IPS-11a (cell line): ENCODE data around the gene USP9X.
"Not testable (repeated sequence)": the region's sequence is repeated elsewhere in the genome, so short reads cannot be mapped to it uniquely, and the experiment has no call there.

Experiments used
- H3K4me3 ChIP-seq: one replicate; pipeline ENCODE4 v1.5.1; 2013; ENCODE audit warnings: low read depth, low read length, control low read depth

The USP9X gene

DNA sequence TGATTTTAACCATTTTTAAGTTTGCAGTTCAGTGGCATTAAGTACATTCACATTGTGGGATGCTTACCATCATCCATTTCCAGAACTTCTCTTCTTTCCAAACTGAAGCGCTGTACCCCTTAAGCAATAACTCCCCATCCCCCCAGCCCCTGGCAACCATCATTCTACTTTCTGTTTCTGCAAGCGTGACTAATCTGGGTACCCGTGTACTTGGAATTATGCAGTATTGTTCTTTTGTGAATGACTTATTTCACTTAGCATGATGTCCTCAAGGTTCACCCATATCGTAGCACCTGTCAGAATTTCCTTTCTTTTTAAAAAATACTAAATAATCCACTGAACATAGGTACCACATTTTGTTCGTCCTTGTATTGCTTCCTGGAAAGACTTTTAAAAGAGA lies 32.9 kb downstream of the USP9X start:
- no peak overlapping the region for H3K4me3 ChIP-seq

DNA sequence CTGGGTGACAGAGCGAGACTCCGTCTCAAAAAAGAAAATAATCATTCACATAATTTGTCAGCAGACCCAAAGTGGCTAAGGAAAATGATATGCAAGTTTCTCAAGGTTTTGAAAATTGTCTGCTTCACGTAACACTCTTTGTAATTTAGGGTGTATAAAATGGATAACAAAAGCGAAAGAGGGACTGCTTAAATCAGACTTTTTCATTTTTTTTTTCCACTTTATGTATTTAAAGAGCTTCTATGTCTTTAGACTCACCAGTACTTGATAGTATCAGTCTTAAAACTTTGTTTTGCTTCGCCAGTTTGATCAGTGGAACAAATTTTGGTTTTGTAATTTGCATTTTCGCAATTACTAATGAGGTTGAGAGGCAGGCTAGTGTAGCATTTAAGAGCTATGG lies 34.6 kb downstream of the USP9X start:
- H3K4me3 ChIP-seq, result no peak overlapping the region

DNA sequence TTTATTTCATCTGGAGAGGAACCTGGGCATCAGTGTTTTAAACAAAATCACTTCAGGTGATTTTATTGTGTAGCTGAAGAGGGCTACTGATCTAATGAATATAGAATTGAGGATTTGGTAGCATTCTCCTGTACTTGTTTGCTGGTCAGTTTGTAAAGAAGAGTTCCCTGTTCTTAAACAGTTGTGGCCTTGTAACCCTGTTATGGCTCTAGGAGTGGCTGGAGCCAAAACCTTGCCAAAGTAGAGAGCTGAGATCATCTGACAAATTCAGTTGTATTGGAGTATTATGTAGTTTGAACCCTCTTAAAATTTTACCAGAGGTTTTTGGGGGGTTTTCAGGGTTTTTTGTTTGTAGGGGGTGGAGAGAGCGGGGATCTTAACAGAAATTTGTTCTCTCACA lies 36.5 kb downstream of the USP9X start:
- no peak overlapping the region for H3K4me3 ChIP-seq

DNA sequence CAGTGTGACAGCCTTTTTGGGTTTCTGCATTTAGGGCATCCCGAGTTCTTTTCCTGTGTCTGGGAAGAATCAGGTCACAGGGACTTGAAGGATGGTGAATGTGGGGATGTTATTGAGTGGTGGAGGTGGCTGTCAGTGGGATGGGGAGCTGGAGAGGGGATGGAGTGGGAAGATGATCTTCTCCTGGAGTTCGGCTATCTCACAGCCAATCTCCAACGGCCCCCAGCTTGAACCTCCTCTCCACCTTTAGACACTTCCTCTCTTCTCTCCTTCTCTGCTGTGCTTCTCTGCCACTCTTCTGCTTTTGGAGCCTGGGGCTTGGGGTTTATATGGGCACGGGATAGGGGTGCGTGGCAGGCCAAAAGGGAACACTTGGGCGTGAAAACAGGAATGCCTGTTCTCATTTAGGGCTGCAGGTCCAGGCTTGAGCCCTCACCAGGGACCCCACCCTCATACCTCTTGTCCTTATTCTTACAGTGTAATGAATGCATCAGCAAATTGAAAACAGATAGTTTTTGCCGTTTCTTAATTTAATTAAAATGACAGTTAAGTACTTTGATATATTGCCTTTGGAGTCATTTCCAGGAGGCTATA lies 37.5 kb downstream of the USP9X start:
- H3K4me3 ChIP-seq, result no peak overlapping the region

DNA sequence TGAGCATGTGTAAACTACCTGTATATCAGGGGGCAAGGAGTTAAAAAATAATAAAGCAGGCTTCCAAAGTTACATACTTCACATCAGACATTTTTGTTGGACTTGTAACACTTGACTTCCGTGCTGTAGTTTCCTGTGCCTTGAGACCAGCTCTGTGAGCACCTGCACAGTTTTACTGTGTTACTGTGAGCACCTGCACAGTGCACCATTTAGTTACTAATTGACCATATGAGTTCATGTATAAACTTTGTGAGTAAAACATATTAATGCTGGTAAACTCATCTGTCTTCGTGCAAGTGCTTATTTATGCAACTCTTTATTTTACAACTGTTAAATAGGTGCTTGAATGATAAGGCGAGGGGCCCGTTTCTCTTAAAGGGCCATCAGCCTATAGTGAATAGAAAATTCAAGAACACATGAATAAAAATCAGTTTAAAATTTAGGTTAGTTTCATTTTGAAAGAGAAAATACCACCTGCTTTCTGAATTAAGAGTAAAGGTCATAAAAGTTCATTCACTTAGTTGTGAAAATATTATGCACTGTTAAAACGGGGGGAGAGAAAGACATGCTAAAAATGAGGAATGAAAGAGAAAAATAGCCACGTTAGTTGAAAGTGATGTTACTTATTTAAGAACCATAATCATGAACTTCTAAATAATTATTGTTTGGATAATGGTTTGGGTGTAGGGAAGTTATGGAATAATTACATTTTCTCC lies 42.4 kb downstream of the USP9X start:
- no peak overlapping the region for H3K4me3 ChIP-seq

DNA sequence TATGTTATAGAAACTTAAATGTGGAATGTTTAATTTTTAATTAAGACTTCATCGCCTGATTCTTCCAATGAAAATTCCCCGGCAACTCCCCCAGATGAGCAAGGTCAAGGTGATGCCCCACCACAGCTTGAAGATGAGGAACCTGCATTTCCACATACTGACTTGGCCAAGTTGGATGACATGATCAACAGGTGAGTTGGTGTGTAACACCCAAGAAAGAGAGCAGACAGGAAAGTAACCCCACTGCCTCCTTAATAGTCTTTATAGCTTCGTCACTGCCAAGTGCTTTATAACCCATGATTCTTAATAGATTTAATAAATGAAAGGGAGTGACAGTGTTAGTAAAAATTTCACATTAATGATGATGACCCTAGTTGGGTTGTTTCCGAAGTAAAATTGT lies 43.7 kb downstream of the USP9X start:
- no peak overlapping the region for H3K4me3 ChIP-seq

DNA sequence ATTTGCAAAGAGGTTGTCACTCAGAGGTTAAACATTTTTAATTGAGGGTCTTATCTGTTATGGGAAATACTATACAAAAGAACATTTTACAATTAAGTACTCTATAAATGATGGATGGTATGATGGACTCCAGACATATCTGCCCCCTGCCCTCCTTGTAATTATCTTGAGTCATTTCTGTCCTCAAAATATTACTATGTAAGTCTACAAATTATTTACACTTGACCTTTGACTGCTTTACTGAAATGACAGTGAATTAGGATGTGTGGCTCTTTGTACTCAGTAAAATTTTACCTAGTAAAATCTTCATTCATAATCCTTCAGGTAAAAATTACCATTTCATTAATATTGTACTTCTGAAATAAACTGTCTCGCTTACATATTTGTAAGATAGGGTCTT lies 46.5 kb downstream of the USP9X start:
- H3K4me3 ChIP-seq, result no peak overlapping the region

DNA sequence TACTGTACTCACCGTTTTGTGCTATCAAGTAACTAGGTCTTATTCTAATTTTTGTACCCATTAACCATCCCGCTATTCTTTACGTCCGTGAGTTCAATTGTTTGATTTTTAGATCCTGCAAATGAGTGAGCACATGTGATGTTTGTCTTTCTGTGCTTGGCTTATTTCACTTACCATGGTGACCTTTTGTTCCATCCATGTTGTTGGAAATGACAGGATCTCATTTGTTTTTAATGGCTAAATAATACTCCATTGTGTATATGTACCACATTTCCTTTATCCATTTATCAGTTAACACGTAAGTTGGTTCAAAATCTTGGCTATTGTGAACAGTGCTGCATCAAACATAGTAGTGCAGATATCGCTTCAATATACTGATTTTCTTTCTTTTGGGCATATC lies 48.3 kb downstream of the USP9X start:
- no peak overlapping the region for H3K4me3 ChIP-seq

DNA sequence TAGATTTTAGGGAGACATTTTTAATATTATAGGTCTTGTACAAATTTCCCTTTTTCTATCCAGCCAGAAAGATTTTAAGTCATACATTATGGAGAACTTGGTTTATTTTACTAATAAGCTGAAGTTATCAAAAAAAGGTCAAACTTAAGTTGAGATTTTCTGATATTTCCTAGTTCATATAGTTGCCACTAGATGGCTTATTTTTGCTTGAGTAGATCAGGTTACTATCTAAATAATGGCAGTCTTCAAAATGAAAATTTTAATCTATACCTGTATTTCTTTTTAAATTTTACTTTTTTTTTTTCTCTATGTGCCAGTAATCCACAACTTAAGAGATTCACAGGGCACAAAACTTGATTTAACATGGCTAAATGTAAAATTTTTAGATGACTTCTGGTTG lies 52.3 kb downstream of the USP9X start:
- no peak overlapping the region for H3K4me3 ChIP-seq

DNA sequence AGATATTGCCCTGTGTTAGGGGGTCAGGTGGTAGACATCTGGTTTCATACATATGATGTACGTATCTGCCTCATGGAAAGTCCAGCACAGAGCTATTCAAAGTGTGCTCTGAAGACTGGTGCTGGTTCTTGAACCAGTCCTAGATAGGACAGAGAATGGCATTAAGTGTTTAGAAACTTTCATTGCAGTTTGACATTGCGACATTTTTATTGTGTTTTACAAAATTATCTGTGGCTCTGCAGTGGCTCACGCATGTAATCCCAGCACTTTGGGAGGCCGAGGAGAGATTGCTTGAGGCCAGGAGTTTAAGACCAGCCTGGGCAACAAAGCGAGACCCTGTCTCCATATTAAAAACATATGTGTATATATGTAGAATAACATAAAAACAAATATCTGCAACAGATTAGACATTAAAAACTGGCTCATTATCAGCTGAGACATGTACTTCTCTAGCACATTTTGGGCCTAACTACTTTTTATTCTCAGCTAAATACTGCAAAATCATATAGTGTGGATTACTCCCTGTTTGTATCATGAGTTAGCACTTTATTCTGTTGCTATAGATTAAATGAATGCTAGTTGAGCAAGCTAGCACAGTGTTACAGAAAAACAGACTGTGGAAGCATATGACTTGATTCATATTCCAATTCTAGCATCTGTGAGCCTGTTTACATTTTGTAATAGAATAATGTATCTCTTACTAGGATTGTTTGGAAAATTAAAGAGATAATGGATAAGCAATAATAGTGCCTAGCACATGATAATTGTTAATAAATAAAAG lies 57.1 kb downstream of the USP9X start:
- H3K4me3 ChIP-seq, result no peak overlapping the region

DNA sequence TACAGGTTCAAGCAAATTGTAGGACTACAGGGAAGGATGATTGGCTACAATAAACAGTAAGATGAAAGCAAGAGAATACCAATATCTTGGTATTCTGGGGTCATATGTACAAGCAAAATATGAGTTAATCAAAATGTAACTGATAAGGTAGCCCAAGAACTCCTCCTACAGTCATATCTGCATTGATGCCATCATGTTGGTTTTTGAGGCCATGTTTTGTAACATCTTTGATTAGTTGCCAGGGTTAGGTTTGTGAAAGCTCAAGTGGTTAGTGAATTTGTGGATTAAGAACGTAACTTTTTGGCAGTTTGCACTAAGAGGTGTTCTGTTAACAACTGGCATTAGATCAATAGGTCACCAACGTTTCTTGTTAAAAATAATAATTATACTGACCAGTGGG lies 59.6 kb downstream of the USP9X start:
- H3K4me3 ChIP-seq, result no peak overlapping the region

DNA sequence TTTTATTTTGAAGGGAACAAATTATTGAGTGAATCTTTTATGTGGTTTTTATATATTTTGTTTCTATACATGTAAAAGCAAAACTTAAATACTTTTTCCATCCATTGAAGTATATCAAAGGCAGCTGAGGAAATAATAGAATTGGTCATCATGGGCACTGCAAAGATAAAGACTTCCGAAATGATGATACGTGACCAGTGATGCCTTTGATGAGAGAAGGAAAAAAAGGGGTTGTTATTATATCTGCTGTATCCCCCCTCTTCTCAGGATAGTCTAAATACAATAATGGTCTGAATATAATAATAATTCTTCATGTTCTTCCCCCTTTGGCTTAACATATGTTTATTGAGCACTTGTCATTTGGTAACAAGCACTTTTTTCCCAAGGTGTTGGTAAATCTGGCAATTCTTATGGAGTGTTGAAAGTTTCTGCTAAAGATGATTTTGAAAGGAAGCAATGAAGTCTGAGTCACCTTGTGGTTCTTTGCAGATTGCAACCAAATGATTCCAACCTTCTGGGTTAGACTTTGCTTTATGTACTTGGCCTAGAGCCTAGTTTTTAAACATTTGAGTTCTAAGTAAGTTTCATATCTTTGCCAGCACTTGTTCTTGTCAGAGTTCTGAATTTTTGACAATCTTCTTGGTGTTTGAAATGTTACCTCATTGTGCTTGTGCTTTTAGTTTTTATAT lies 60.8 kb downstream of the USP9X start:
- H3K4me3 ChIP-seq, result no peak overlapping the region

DNA sequence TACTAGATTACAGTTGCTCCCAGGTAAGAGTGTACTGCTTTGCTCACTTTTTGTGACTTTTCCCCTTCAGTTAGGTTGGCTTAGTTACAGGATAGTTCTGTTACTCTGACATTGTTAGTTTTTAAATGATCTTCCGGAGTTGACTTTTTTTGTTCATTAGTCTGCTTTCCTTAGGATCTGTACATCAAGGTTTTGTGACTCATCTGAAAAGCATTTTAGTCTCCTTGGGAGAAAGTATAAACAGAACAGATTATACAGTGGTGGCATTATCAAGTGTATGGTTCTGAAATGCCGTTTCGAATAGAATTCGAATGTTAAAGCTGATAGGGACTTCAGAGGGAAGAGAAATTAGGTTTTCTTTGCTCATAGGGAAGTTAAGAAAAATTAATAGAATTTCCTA lies 63.3 kb downstream of the USP9X start:
- H3K4me3 ChIP-seq, result no peak overlapping the region

DNA sequence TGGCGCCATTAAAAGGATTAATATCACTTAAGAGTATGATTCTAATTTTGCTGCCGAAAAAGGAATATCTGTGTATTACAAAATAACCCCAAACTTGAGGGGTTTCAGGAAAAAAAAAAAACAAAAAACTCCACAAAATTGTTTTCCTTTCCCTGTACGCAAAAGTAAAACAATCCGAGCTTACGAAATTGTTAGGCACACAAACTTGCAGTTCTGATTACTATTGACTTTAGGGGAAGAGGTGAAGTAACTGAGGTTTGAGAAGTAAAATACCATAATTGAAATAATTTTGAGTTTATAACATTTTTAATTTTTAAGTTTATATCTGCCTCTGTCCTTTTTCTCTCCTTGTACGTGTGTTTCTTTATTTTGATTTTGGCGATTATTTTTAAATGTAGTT lies 64.8 kb downstream of the USP9X start:
- H3K4me3 ChIP-seq, result no peak overlapping the region

DNA sequence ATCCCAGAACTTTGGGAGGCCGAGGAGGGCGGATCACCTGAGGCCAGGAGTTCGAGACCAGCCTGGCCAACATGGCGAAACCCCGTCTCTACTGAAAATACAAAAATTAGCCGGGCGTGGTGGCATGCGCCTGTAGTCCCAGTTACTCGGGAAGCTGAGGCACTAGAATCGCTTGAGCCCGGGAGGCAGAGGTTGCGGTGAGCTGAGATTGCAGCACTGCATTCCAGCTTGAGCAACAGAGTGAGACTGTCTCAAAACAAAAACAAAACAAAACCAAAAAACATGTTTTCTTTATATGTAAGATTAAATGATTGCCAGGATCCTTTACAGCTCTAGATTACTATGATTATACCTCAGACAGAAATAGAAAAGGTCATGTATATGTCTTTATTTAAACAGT lies 66.5 kb downstream of the USP9X start:
- not testable (repeated sequence) for H3K4me3 ChIP-seq

DNA sequence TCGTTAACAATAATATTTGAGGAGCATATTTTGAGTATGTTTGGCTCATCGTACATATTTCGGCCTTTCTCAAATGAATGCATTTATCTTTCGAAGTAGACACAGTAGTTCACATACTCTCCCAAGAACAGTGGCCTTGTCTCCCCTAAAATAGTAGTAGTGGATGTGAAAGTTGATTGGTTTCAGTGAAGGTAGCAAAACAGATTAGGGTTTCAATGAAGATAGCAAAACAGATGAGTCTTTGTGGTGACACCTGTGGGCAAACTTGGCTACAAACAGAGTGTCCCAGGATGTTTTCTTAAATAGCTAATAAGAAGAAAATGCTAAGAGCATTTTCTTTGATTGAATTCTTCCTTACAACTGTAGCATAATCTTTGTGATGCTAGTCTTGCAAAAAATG lies 67.0 kb downstream of the USP9X start:
- no peak overlapping the region for H3K4me3 ChIP-seq

DNA sequence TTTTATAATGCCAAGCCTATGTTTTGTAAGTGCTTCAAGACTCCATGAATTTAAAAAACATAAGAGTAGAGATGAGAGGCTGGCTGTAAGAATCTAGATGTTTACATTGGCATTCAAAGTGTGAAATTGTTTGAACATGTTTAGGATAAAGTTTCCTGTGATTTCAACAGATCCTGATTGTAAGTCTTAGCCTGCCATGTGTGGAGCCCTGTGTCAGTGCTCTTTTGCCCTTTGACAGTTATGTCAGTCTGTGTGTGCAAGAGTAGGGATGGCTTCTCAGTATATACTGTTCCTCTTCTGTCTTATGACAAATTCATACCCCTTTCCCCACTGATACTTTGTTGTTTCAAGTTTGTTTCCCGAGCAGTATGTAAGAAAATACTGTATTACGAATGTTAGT lies 68.2 kb downstream of the USP9X start:
- no peak overlapping the region for H3K4me3 ChIP-seq

DNA sequence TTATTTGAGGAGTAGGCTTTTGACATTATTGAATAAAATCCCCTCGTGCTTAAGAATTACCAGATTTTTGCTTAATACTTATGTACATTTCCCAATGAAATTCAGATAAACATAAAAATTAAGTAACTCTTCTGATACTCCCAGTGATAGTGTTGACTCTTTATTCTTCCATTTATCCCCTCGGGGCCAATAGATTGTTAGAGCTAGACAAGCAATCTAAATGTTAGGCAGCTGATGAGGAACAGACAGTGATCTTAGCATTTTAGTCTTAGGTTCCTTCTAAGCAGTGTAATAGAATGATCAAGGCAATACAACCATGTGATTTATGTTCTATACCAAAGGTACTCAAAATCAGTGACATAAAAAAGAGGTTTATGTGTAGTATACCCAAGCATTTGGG lies 68.7 kb downstream of the USP9X start:
- no peak overlapping the region for H3K4me3 ChIP-seq

DNA sequence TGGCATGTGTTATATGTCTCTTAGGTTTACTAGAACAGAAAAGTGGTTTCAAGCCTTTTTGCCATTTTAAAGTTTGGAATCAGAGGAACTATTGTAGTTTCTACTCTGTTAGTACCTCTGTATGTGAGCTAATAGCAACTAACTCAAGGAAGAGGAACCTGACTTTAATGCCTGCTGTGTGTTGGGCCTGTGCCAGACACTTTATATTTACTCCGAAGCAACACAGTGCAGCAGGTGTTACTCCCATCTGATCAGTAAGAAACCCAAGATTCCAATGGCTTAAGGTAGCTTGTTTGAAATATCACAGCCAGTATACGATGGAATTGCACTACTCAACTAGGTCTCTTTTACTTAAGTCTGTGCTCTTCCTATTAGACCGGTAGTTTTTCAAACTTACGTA lies 79.2 kb downstream of the USP9X start:
- H3K4me3 ChIP-seq, result no peak overlapping the region

DNA sequence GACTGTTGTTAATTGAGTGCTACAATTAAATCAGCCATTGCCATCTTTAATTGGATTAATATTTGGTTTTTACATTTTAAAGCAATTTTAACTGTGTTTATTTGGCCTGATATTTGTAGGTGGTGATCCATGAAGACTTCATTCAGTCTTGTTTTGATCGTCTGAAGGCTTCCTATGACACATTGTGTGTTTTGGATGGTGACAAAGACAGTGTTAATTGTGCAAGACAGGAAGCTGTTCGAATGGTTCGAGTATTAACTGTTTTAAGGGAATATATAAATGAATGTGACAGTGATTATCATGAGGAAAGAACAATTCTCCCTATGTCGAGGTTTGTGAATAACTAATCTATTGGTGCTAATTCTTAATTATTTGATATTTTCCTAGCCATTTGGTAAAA lies 82.6 kb downstream of the USP9X start:
- no peak overlapping the region for H3K4me3 ChIP-seq

DNA sequence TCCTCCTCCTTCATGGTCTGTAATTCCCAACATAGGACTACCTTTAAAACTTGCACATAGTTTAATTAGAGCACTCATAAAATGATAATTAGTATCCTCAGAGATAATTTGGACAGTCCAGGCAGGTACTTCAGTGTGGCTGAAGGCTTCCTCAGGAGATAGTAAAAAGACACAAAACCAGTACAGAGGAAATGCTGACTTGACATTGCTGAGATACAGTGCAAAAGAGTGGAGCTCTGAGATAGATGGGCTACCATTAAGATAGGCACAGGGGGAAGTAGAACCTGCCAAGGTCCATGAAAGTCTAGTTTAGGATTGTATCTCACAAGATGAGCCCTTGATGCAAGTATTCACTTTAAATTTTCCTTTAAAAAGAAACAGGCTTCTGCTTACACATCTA lies 91.0 kb downstream of the USP9X start:
- H3K4me3 ChIP-seq, result no peak overlapping the region

DNA sequence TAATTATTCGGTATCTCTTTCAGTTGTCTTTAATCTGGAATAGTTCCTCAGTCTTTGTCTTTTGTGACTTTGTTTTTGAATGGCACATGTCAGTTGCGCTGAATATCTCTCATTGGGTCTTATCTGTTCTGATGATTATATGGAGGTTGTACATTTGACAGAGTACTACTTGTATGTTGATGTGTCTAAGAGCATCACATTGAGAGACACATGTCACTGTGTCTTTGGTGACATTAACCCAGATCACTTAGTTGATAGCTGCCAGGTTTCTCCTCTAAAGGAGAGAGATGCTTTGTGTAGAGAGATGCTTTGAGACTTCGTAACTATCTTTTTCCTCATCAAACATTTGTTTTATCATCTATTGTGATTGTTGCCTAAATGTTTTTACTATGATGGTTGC lies 92.1 kb downstream of the USP9X start:
- H3K4me3 ChIP-seq, result no peak overlapping the region
